Neural progenitor cell (in vitro differentiated cells): Measurements from ENCODE around the gene COL25A1.

Experiments used
- EZH2 ChIP-seq: fragments of 200-600 bp; sonication (generic); IDR thresholded peaks from 2 replicates; pipeline ENCODE4 v1.6.1; 2017; ENCODE audit warnings: antibody characterized with exemption, mild to moderate bottlenecking, moderate library complexity
- EZH2phosphoT487 ChIP-seq: fragments of 200-600 bp; sonication (generic); IDR thresholded peaks from 2 replicates; pipeline ENCODE4 v1.6.1; 2017; ENCODE audit warnings: antibody characterized with exemption
- TF ChIP-seq, protein P1 (sequence below): fragments of 200-600 bp; sonication (generic); IDR thresholded peaks from 2 replicates; pipeline ENCODE4 v1.5.1; 2017; ENCODE audit warnings: antibody characterized with exemption, mild to moderate bottlenecking

DNA sequence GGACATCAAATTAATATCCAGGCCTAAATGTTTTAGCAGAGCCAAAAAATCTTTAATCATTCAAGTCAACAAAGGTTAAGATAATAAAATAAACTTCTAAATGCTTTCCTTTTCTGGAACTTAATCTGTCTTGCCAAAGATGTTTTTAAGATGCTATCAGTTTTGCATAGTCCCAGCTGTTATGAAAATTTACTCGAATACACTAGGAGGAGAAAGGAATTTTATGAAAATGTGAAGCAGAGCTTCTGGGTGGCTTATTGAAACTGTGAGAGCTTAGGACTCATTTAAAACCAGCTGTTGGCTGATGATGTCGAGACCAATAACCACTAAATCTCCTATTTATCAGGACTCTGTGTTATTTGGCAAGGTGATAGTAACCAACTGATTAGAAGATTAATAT, 337.4 kb downstream of the COL25A1 start:
- TF ChIP-seq, protein P1, sequence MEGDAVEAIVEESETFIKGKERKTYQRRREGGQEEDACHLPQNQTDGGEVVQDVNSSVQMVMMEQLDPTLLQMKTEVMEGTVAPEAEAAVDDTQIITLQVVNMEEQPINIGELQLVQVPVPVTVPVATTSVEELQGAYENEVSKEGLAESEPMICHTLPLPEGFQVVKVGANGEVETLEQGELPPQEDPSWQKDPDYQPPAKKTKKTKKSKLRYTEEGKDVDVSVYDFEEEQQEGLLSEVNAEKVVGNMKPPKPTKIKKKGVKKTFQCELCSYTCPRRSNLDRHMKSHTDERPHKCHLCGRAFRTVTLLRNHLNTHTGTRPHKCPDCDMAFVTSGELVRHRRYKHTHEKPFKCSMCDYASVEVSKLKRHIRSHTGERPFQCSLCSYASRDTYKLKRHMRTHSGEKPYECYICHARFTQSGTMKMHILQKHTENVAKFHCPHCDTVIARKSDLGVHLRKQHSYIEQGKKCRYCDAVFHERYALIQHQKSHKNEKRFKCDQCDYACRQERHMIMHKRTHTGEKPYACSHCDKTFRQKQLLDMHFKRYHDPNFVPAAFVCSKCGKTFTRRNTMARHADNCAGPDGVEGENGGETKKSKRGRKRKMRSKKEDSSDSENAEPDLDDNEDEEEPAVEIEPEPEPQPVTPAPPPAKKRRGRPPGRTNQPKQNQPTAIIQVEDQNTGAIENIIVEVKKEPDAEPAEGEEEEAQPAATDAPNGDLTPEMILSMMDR, result no peak
- TF ChIP-seq EZH2phosphoT487 (no peak), EZH2 (no peak)
